ENCODE results near the gene RBMS1. TPM values are rescaled to one million over a fixed set of nuclear protein-coding genes. Genes with fewer than 3 reads are reported as not detected.

The RBMS1 gene
- total RNA-seq, 2 experiments from 2014 or later = 35.8 to 38.6 TPM

- ATAC-seq = no peak
- POLR2A ChIA-PET = interaction anchor here (1.2 kb wide), 1 partner anchor 9 kb away, joined by 4 read pairs; no protein-coding TSS in a partner anchor
- Mint-ChIP-seq H3K4me3 (no peak overlapping the region), H3K27me3 (no peaks in the 10 kb centered on the region), H3K4me1 (ENCODE audit: low read depth) (peaks cover 72% of the 10 kb centered on the region), H3K27ac (no peak overlapping the region), H3K36me3 (ENCODE audit: low read depth) (no peaks in the 10 kb centered on the region), H3K9me3 (no peaks in the 10 kb centered on the region)
- no peak for DNase-seq
- intact Hi-C loops (cut with micrococcal nuclease) = no loop called here
- CTCF ChIA-PET = interaction anchor here (2.9 kb wide), 1 partner anchor 13 kb away, joined by 18 read pairs; no protein-coding TSS in a partner anchor
- TF ChIP-seq CTCF (IDR thresholded peaks at IDR 0.05) = no peak
Measured at GRCh38 chr2:160415991-160416390, 77.6 kb downstream of the RBMS1 start.

GRCh38 chr2:160411955-160412354 is 81.7 kb downstream of the RBMS1 start:
- Mint-ChIP-seq H3K4me1 (ENCODE audit: low read depth) (peaks cover 63% of the 10 kb centered on the region), H3K27me3 (no peaks in the 10 kb centered on the region), H3K36me3 (ENCODE audit: low read depth) (no peaks in the 10 kb centered on the region), H3K4me3 (peak overlapping the region; percentile 60), H3K27ac (peak overlapping the region; percentile 88), H3K9me3 (no peaks in the 10 kb centered on the region)
- POLR2A ChIA-PET = interaction anchor here (0.7 to 1.3 kb wide), 2 partner anchors 16 to 70 kb away, joined by 3 read pairs; no protein-coding TSS in a partner anchor
- TF ChIP-seq CTCF (IDR thresholded peaks at IDR 0.05) = no peak
- CTCF ChIA-PET = interaction anchor here (0.8 to 2.4 kb wide), 7 partner anchors 8 to 558 kb away, joined by 3 to 13 read pairs (median 4); no protein-coding TSS in a partner anchor
- intact Hi-C loops (cut with micrococcal nuclease) = loop anchor here (5.0 kb wide), 1 partner anchor 80 kb away; the partner anchor contains the start of gene RBMS1
- no peak for ATAC-seq
- no peak for DNase-seq

GRCh38 chr2:160411167-160411566 is 82.4 kb downstream of the RBMS1 start:
- CTCF ChIA-PET = interaction anchor here (1.1 to 2.4 kb wide), 4 partner anchors 11 to 58 kb away, joined by 3 to 13 read pairs (median 4); no protein-coding TSS in a partner anchor
- Mint-ChIP-seq H3K4me3 (peak overlapping the region; percentile 60), H3K36me3 (ENCODE audit: low read depth) (peaks cover under 1% of the 10 kb centered on the region), H3K9me3 (no peaks in the 10 kb centered on the region), H3K4me1 (ENCODE audit: low read depth) (peaks cover 58% of the 10 kb centered on the region), H3K27ac (peak overlapping the region; percentile 88), H3K27me3 (no peaks in the 10 kb centered on the region)
- POLR2A ChIA-PET = no interaction called here
- ATAC-seq (peak; percentile 69), DNase-seq (peak; percentile 68)
- no peak for TF ChIP-seq CTCF (IDR thresholded peaks at IDR 0.05)
- intact Hi-C loops (cut with micrococcal nuclease) = loop anchor here (5.0 kb wide), 1 partner anchor 81 kb away; the partner anchor contains the start of gene RBMS1

GRCh38 chr2:160409480-160409879 is 84.1 kb downstream of the RBMS1 start:
- no peaks in the 10 kb centered on the region for H3K9me3 Mint-ChIP-seq
- H3K4me3 Mint-ChIP-seq = no peak overlapping the region
- H3K27ac Mint-ChIP-seq = peak overlapping the region; percentile 4
- ChIA-PET POLR2A (interaction anchor here (1.0 to 3.4 kb wide), 2 partner anchors 9 to 136 kb away, joined by 4 to 18 read pairs; no protein-coding TSS in a partner anchor), CTCF (no interaction called here)
- no peaks in the 10 kb centered on the region for H3K27me3 Mint-ChIP-seq
- intact Hi-C loops (cut with micrococcal nuclease) = loop anchor here (5.0 kb wide), 2 partner anchors 77 to 137 kb away; no protein-coding TSS in a partner anchor
- peaks cover 63% of the 10 kb centered on the region for H3K4me1 Mint-ChIP-seq (ENCODE audit: low read depth)
- ATAC-seq = no peak
- TF ChIP-seq CTCF (IDR thresholded peaks at IDR 0.05) = no peak
- no peak for DNase-seq
- H3K36me3 Mint-ChIP-seq (ENCODE audit: low read depth) = peaks cover 1% of the 10 kb centered on the region

GRCh38 chr2:160408959-160409291 is 84.7 kb downstream of the RBMS1 start:
- no peaks in the 10 kb centered on the region for H3K9me3 Mint-ChIP-seq
- DNase-seq (no peak), ATAC-seq (no peak)
- H3K4me3 Mint-ChIP-seq = peak overlapping the region; percentile 69
- H3K4me1 Mint-ChIP-seq (ENCODE audit: low read depth) = peaks cover 65% of the 10 kb centered on the region
- no peaks in the 10 kb centered on the region for H3K27me3 Mint-ChIP-seq
- ChIA-PET CTCF (interaction anchor here (2.8 kb wide), 1 partner anchor 85 kb away, joined by 15 read pairs; no protein-coding TSS in a partner anchor), POLR2A (interaction anchor here (1.0 to 3.4 kb wide), 3 partner anchors 9 to 135 kb away, joined by 3 to 18 read pairs (median 4); no protein-coding TSS in a partner anchor)
- no peak for TF ChIP-seq CTCF (IDR thresholded peaks at IDR 0.05)
- peaks cover 1% of the 10 kb centered on the region for H3K36me3 Mint-ChIP-seq (ENCODE audit: low read depth)
- H3K27ac Mint-ChIP-seq = no peak overlapping the region
- intact Hi-C loops (cut with micrococcal nuclease) = loop anchor here (5.0 kb wide), 2 partner anchors 77 to 137 kb away; no protein-coding TSS in a partner anchor

Measured in activated CD8-positive, alpha-beta T cell treated with anti-CD3 and anti-CD28 coated beads for 36 hours (primary cell).